Mucosa of descending colon (tissue), 3 donors: ENCODE measurements around the gene MISP. TPM values are rescaled to one million over a fixed set of nuclear protein-coding genes. Genes with fewer than 3 reads are reported as not detected.

Experiments used
- ATAC-seq: fragments of 200-7000 bp; cut with Tn5 transposase; one replicate; pipeline ENCODE4 v1.9.1; 2020; ENCODE audit warnings: mild to moderate bottlenecking, moderate library complexity
- DNase-seq, 3 donors: peaks; one replicate each; pipeline ENCODE4 v3.0.0-alpha.2; 2020
- H3K36me3 ChIP-seq: fragments of 200-600 bp; one replicate; pipeline ENCODE4 v1.8.0; 2021; ENCODE audit warnings: low read depth, mild to moderate bottlenecking
- H3K4me1 ChIP-seq: fragments of 200-600 bp; one replicate; pipeline ENCODE4 v1.8.0; 2021; ENCODE audit warnings: low read depth, mild to moderate bottlenecking
- H3K4me3 ChIP-seq: fragments of 200-600 bp; one replicate; pipeline ENCODE4 v1.8.0; 2021; ENCODE audit warnings: mild to moderate bottlenecking
- H3K9me3 ChIP-seq: fragments of 200-600 bp; one replicate; pipeline ENCODE4 v1.8.0; 2021; ENCODE audit warnings: mild to moderate bottlenecking
- CTCF ChIP-seq: fragments of 200-600 bp; IDR thresholded peaks from one replicate; pipeline ENCODE4 v1.8.0; 2022; ENCODE audit warnings: antibody characterized with exemption, mild to moderate bottlenecking
- intact Hi-C, 2 donors: fragments of 100-400 bp; cut with DNase I in 1 of 2; cut with micrococcal nuclease in 1 of 2; formaldehyde crosslinking; loops; one replicate each; pipeline versions ENCODE4 v1.11.0 to v1.11.1; 2022; cut with DNase I, micrococcal nuclease
- total RNA-seq, 3 donors: library from RNA; stranded (reverse); fragmentation: NEBNext Ultra II Directional in 2 of 3; extraction: Animal tissue kit (Norgen Biotek cat#: 25700) in 2 of 3; gene quantifications; one replicate each; pipeline versions ENCODE4 v1.2.1 to v1.2.4, GENCODE V29; 2021 to 2023
- donor health status: DM: no; HTN: no; CAD: no; lungs with moderate emphysema.
- donor health status: DM: no; HTN: no; CAD: no.
- donor health status: DM: no; HTN: yes; CAD: no.

Gene MISP
- total RNA-seq, 3 donors from 2014 or later = 184 to 443 (median 361) TPM

GRCh38 chr19:769616-770015 is 18.7 kb downstream of the MISP start:
- DNase-seq = no peak
- no peak for ATAC-seq
- no peaks in the 10 kb centered on the region for H3K36me3 ChIP-seq
- H3K9me3 ChIP-seq = no peaks in the 10 kb centered on the region
- no peak for TF ChIP-seq CTCF
- intact Hi-C loops = loop anchor here in 1 of 2 donors (5.0 kb wide), 1 partner anchor 148 kb away; the partner anchor contains the start of gene KISS1R
- no peak overlapping the region for H3K4me3 ChIP-seq
- H3K4me1 ChIP-seq = no peaks in the 10 kb centered on the region

DNA sequence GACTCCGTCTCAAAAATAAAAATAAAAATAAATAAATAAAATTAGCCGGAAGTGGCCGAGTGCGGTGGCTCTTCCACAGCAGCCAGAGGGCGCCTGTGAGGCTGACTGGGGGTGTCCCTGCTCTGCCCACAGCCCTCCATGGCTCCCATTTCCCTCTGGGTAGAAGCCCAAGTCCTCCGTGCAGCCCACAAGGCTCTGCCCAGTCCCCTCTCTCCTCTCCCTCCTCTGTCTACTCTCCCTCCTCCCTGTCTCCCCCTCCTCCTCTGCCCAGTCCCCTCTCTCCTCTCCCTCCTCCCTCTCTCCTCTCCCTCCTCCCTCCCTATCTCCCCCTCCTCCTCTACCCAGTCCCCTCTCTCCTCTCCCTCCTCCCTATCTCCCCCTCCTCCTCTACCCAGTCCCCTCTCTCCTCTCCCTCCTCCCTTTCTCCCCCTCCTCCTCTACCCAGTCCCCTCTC is 20.4 kb downstream of the MISP start:
- ATAC-seq = peak; percentile 21

GRCh38 chr19:772063-772462 is 21.2 kb downstream of the MISP start:
- H3K9me3 ChIP-seq = no peaks in the 10 kb centered on the region
- H3K36me3 ChIP-seq = no peaks in the 10 kb centered on the region
- H3K4me3 ChIP-seq = no peak overlapping the region
- DNase-seq (no peak), ATAC-seq (no peak)
- no peaks in the 10 kb centered on the region for H3K4me1 ChIP-seq
- intact Hi-C loops = loop anchor here in 1 of 2 donors (5.0 kb wide), 1 partner anchor 145 kb away; the partner anchor contains the start of gene KISS1R
- TF ChIP-seq CTCF = no peak

More for the DNA sequence above, 20.4 kb downstream of the MISP start:
- intact Hi-C loops = loop anchor here in 1 of 2 donors (5.0 kb wide), 1 partner anchor 146 kb away; the partner anchor contains the start of gene KISS1R
- no peaks in the 10 kb centered on the region for H3K9me3 ChIP-seq
- TF ChIP-seq CTCF = peak; percentile 18
- no peaks in the 10 kb centered on the region for H3K4me1 ChIP-seq
- no peak overlapping the region for H3K4me3 ChIP-seq
- DNase-seq = peak in 1 of 3 donors; percentile 49
- H3K36me3 ChIP-seq = no peaks in the 10 kb centered on the region

GRCh38 chr19:772730-773436 is 22.0 kb downstream of the MISP start:
- no peak for TF ChIP-seq CTCF
- DNase-seq (no peak), ATAC-seq (no peak)
- Histone ChIP-seq H3K36me3 (no peaks in the 10 kb centered on the region), H3K4me3 (no peak overlapping the region), H3K9me3 (no peaks in the 10 kb centered on the region), H3K4me1 (no peaks in the 10 kb centered on the region)
- intact Hi-C loops = loop anchor here in 1 of 2 donors (5.0 kb wide), 1 partner anchor 144 kb away; the partner anchor contains the start of gene KISS1R

GRCh38 chr19:776549-776948 is 25.6 kb downstream of the MISP start:
- intact Hi-C loops = no loop called here
- no peaks in the 10 kb centered on the region for H3K9me3 ChIP-seq
- H3K4me3 ChIP-seq = no peak overlapping the region
- H3K4me1 ChIP-seq = no peaks in the 10 kb centered on the region
- ATAC-seq = no peak
- no peaks in the 10 kb centered on the region for H3K36me3 ChIP-seq
- no peak for DNase-seq
- TF ChIP-seq CTCF = no peak
